ENCODE measurements around the gene TMEM35A.
"Not testable (repeated sequence)": the region's sequence is repeated elsewhere in the genome, so short reads cannot be mapped to it uniquely, and the experiment has no call there.

TMEM35A gene, protein sequence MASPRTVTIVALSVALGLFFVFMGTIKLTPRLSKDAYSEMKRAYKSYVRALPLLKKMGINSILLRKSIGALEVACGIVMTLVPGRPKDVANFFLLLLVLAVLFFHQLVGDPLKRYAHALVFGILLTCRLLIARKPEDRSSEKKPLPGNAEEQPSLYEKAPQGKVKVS

DNA sequence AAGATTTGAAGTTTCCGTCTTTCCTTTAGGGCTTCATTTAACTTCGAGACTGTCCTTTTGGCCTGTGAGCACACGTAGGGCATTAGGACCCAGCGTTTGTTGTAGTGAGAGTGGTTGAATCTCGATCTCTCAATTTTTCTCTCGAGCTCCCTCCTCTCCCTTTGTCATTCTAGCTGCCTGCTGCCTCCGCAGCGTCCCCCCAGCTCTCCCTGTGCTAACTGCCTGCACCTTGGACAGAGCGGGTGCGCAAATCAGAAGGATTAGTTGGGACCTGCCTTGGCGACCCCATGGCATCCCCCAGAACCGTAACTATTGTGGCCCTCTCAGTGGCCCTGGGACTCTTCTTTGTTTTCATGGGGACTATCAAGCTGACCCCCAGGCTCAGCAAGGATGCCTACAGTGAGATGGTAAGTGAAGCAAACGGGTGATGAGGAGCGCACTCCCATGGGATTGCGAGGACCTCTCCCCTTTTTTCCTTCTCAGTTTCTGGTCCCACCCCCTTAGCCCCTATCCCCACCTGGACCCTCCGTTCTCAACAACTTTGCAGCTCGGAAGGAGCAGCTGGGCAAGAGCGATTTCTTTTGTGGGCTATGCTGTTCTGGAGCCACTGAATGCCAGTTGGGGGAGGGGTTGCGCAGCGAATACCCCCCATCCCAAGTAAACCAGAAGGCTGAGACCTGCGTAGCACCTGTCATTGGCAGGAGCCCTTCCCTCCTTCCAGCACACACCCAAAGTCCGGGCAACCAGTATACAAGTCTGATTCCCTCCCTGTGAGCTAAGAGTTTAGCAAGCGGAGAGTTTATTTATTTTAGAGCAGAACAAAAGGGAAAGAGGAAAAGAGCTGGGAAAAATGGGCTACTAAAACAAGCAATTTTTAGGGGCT, at the start of gene TMEM35A:
Gene TMEM35A, plus strand, starts transcription at position 164 of the 883 bp plus-strand sequence. Its CDS starts 124 bp downstream, at position 288.
- DNase-seq, result no peak

DNA sequence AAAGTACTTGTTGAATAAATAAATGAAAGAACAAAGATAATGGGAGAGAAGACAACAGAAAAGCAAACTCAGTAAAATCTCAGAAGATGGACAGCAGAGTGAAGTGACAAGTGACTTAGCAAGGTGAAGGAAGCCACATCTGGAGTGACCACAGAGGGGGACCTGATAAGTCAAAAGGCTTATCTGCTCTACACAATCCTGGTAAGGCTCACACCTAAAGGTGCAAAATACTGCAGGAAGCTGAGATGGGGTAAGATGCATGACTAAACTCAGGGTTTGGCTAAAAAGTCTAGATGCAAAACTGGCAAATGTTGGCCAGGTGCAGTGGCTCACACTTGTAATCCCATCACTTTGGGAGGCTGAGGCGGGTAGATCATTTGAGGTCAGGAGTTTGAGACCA, 49.0 kb upstream of the TMEM35A start:
- no peak for DNase-seq

DNA sequence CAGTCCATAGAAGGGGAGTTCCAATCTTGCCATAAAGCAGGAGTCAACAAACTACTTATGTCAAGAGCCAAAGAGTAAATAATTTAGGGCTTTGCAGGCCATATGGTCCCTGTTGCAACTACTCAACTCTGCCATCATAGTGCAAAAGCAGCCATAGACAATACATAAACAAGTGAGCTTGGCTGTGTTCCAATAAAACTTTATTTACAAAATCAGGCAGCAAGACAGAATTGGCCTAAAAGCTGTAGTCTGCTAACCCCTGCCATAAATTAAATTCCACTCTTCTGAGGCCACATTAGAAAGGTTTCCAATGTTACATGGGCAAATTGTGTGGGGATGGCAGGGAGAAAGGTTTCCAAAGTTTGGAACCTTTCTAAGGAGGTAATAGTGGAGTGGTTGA, 41.4 kb upstream of the TMEM35A start:
- DNase-seq, result no peak

GRCh38 chrX:101040197-101040596, 38.5 kb upstream of the TMEM35A start:
- DNase-seq, result no peak

DNA sequence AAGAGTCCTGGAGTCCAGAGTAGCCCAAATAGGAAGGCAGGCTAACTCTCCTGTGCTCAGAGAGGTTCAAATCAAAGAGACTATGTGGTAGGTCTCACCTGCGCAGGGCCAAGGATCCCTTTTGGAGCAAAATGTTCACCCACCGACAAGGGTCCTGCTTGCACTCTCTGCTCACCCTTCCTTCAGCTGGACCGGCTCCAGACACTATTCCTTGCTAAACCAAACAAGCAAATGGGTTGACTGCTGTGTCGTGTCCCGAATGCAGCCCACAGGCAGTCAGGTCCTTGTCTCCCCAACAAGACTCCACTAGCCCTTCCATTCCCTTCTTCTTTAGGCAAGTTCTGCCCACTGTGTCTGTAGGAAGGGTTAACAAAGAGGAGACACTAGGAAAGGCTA, 27.5 kb upstream of the TMEM35A start:
- DNase-seq, result no peak

DNA sequence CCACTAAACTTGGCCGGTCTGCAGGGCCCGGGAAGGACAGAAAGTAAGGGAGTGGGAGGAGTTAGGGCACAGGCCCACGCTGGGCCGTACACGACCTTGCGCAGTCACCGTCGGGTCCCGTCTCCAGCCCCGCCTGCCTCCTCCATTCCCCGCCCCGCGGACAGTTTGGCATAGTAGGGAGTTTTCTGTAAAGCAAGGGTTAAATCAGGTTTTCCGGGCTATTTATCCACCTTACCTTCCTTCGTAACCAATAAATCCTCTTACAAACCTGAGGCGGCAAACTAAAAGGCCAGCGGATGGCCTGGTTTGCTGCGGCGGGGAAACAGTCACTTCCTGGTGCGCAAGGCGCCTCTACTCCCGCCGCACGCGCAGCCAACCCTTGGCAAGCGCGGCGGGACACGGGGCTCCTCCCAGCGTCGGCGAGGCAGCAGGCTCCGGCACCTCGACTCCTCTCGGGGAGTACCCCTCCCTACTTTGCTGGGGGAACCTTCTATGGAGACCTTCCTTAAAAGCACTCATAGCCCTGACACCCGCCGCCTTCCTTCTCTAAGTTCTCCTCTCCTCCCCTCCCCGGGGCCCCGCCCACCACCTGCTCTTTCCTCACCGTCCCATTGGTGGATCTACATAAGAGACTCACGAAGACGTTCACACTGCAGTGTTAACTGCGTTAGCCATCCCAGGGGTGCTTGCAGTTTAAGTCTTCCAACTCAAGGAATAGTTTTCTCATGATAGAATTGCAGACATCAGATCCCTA, 27.0 kb upstream of the TMEM35A start, which contains the start of gene TRMT2B:
Gene TRMT2B, minus strand, starts transcription at position 563 of the 754 bp plus-strand sequence. CDS start 9,822 bp downstream, outside the sequence.
- DNase-seq, result peak; percentile 74

DNA sequence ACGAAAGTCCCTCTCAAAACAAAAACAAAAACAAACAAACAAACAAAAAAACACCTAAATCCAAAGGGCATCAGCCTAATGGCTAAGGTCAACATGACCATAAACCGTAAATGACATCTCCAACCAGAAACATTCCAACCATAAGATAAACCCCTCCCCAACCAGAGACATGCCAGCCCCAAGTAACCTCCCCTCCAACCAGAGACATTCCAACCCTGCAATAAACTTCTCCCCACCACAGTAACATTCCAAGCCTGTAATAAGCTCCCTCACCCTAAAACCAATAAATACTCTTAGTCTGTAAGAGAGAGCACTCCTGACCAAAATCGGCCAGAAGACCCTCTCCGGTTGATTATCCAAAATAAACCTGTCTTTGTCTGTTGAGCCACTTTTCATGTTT, 22.1 kb upstream of the TMEM35A start:
- not testable (repeated sequence) for DNase-seq

DNA sequence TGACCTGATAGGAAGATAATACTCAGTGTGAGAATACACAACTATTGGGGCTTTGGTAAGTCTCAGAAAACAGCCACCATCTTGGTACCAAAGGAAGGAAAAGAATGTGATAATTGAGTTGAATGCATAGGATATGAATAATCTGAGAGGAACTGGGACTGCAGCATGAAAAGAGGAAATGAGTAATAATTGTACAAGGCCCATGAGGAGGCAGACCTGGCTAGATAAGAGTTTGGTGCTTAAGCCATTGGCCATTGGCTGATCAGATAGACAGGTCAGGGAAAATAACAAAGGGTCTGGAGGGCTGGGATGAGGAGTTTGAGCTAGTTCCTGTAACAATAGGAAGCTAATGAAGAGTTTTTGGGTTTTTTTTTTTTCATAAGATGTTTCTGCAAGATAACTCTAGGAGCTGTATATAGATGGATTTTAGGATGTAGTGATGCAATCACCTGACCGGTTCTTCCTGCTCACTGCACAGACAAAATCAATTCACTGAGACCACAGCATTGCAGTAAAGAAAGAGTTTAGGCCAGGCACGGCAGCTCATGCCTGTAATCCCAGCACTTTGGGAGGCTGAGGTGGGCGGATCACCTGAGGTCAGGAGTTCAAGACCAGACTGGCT, 21.5 kb upstream of the TMEM35A start:
- no peak for DNase-seq

- DNase-seq, result no peak
Measured at GRCh38 chrX:101062176-101062575, 16.5 kb upstream of the TMEM35A start.

DNA sequence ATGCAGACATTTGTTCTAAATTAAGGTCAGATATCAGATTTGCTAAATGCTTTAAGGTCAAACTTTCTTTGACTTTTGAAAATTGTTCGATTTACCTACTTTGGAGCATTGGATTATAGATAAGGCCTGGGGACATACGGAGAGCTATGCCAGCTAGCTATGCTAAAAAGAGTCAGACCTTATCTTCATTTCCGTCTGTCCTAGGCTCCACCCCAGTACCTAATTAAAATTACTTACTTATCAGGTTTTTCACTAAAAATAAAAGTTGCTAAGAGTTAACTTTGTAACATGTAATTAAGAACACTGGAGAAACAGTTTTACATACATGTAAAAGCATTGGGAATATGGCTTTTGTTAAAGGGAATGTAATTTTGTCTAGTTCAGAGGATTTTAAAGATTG, 7.1 kb upstream of the TMEM35A start:
- DNase-seq, result no peak

DNA sequence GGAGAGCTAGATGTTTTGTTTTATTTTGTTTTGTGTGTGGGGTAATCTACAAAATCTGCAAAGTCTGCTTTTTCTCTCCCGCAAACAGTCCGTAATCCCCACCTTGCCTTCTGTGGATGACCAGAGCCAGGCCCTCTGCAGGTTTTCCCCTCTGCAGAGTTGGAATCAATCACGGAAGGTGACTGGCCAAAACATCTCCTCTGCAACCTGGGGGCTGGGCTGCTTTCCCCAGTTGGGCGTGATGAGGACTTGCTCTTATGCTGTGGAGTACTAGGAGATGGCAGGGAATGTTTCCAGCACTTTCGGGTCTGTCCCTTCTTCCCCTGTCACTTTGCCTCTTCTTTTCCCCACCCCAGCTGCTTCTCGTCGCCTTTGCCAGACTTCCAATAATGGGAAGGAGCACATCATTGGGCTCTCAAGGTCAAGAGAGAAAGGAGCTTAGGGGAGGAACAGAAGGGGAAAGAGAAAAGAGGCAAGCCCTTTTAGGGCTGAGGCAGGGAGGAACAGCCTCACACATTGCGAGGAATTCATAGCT, 1.1 kb downstream of the TMEM35A start:
- no peak for DNase-seq

DNA sequence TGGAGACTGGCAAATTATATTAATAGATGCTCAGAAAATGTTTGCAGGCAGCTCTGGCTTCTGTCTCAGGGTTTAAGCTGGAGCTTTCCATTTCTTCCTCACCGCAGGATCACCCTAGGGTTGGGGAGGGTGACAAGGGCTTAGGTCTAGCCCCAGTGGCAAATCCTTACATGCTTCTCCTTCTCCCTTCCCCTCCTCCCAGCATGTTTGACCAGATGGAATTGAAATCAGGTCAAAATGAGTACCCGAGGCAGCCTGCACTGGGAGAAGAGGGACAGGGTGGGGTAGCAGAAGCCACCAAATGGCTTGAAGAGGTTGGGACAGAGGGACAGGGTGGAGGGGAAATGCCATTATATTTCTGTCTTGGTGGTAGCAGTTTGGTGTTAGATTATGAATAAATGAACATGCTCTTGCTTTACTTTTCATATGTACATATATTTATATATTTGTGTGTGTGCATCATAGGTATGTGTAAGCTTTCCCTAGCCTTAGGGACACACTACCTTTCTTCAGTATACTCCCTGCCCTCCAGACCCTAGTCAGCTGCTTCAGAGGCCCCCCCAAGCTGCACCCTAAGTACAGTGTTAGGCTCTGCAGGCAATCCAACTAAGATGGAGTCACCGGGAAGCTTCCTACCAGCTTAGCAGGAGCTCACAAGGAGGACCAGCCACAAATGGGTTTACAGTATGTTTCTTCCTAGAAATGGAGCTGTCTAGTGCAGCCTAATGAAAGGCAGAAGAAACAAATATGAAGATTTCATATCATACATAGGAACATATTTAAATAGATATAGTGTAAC, 1.8 kb downstream of the TMEM35A start:
- no peak for DNase-seq

GRCh38 chrX:101081231-101081630, 2.6 kb downstream of the TMEM35A start:
- DNase-seq, result no peak

DNA sequence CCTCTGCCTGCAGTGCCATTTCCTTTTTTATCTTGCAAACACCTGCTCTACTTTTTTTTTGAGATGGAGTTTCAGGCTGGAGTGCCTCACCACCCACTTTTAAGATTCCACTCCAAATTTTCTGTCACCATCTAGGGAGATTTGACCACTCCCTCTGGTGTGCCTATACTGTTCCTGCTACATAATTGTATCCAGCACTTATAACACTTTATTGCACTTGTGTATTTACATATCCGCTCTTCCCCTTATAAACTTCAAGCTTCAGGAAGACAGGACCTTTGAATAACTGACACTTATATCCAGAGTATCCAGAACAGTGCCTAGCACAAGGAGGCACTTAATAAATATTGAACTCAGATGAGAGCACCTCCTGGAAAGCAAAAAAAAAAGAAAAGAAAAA, 13.1 kb downstream of the TMEM35A start:
- no peak for DNase-seq

- DNase-seq, result peak; percentile 88
Measured at GRCh38 chrX:101097546-101098453, 19.1 kb downstream of the TMEM35A start, which contains the start of gene CENPI. Gene CENPI, plus strand, starts transcription at chrX:101098204. Its CDS starts 2,867 bp downstream, at chrX:101101071.

DNA sequence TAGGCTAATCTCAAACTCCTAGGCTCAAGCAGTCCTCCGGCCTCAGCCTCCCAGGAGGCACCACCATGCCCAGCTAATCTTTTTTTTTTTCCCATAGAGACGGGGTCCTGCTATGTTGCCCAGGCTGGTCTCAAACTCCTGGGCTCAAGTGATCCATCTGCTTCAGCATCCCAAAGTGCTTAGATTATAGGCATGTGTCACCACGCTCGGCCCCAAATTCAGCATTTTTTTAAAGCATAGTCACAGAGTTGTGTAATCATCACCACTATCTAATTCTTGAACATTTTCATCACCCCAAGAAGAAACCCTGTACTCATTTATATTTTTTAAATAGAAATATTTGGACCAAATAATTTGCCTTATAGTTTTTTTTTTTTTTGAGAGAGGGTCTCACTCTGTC, 29.6 kb downstream of the TMEM35A start:
- DNase-seq, result no peak

GRCh38 chrX:101117701-101118100, 39.0 kb downstream of the TMEM35A start:
- no peak for DNase-seq

GRCh38 chrX:101136235-101136634, 57.6 kb downstream of the TMEM35A start:
- DNase-seq, result no peak
